ENCODE data around the gene FBXO8. TPM values are rescaled to one million over a fixed set of nuclear protein-coding genes. Genes with fewer than 3 reads are reported as not detected.

Gene FBXO8
- total RNA-seq, 1 experiment from 2014 or later: 8.9 TPM

GRCh38 chr4:174236359-174236758 is 47.1 kb downstream of the FBXO8 start:
- Histone ChIP-seq H2AK5ac (ENCODE audit: insufficient read length, low read length) (no peak overlapping the region), H2BK5ac (ENCODE audit: insufficient read length, low read length) (no peak overlapping the region), H3K56ac (ENCODE audit: insufficient read length, low read depth, low read length) (no peak overlapping the region), H3K9me3 (ENCODE audit: control insufficient read depth, low read depth, low read length) (no peaks in the 10 kb centered on the region), H4K5ac (ENCODE audit: insufficient read length, low read depth, low read length) (no peak overlapping the region), H3K18ac (ENCODE audit: insufficient read length, low read depth, low read length) (no peak overlapping the region), H3K23me2 (ENCODE audit: insufficient read length, low read depth, low read length, poor library complexity, severe bottlenecking) (no peaks in the 10 kb centered on the region), H3K4me2 (ENCODE audit: insufficient read depth, insufficient read length, low read length) (no peak overlapping the region), H3T11ph (ENCODE audit: low read length) (no peak overlapping the region), H4K91ac (ENCODE audit: insufficient read length, low read depth, low read length) (no peak overlapping the region), H2BK20ac (ENCODE audit: low read depth, low read length, poor library complexity, severe bottlenecking) (no peak overlapping the region), H3K9ac (ENCODE audit: extremely low read depth, insufficient read length, low read length) (no peak overlapping the region), H2AFZ (ENCODE audit: low read length) (no peak overlapping the region), H3K23ac (ENCODE audit: insufficient read length, low read depth, low read length) (no peak overlapping the region), H4K8ac (replicated peaks; ENCODE audit: insufficient read length, low read depth, low read length) (no peak overlapping the region), H3K79me1 (ENCODE audit: insufficient read depth, low read depth, low read length, poor library complexity, severe bottlenecking) (no peaks in the 10 kb centered on the region), H3K14ac (ENCODE audit: insufficient read depth, low read length) (no peak overlapping the region), H3K27me3 (ENCODE audit: insufficient read depth, low read length) (no peaks in the 10 kb centered on the region), H2BK12ac (ENCODE audit: insufficient read length, low read depth, low read length) (no peak overlapping the region), H4K20me1 (ENCODE audit: control insufficient read depth, insufficient read depth, insufficient read length) (no peaks in the 10 kb centered on the region), H2BK120ac (ENCODE audit: low read depth, low read length, poor library complexity, severe bottlenecking) (no peak overlapping the region), H3K79me2 (ENCODE audit: insufficient read depth, low read length) (no peaks in the 10 kb centered on the region), H3K4ac (ENCODE audit: low read depth, low read length) (no peak overlapping the region), H2BK15ac (ENCODE audit: low read depth, low read length) (no peak overlapping the region), H3K4me1 (ENCODE audit: insufficient read depth, low read length) (no peaks in the 10 kb centered on the region), H3K27ac (ENCODE audit: insufficient read length, low read depth, low read length) (no peak overlapping the region)
- Mint-ChIP-seq H3K36me3 (ENCODE audit: insufficient read depth in 1 of 3, low read depth in 3 of 3) (no peaks in the 10 kb centered on the region), H3K4me1 (no peaks in the 10 kb centered on the region), H3K27ac (no peak overlapping the region), H3K27me3 (ENCODE audit: low read depth) (no peaks in the 10 kb centered on the region), H3K9me3 (no peaks in the 10 kb centered on the region), H3K4me3 (no peak overlapping the region)
- no CpG with 5 or more reads among the region's 3 CpGs for WGBS (ENCODE audit: extremely low coverage, insufficient read length, low lambda C conversion rate)
- TF ChIP-seq CTCF (conservative IDR thresholded peaks at IDR 0.05): no peak
- no peak for DNase-seq
